ENCODE data around the gene B3GAT2.
A peak's percentile ranks its signal among the peaks of the same experiment; 100 is the strongest.
"Not testable (repeated sequence)": the region's sequence is repeated elsewhere in the genome, so short reads cannot be mapped to it uniquely, and the experiment has no call there.

The B3GAT2 gene

DNA sequence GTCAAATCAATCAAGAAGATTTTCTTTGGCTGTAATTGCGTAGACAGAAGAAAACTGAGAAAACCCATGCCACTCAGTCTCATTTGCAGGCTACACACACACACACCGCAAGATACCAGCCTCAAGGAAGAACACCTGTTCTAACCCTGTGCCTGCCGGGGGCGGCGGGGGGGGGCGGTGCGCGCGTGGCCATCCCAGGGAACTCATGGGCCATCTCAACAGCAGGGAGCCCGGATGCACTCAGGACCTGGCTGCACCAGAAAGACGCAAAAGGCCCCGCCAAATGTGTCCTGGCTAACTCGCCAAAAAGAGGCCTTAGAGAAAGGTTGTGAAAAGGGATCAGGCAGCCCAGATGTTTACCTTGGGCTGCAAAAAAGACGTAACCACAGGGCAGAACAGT is 2.1 kb downstream of the B3GAT2 start:
- Mint-ChIP-seq H3K4me3 (peak overlapping the region; percentile 18), H3K36me3 (ENCODE audit: low read depth) (no peaks in the 10 kb centered on the region), H3K27ac (no peak overlapping the region), H3K27me3 (ENCODE audit: low read depth) (peaks cover 77% of the 10 kb centered on the region), H3K9me3 (no peaks in the 10 kb centered on the region), H3K4me1 (ENCODE audit: low read depth) (peaks cover 10% of the 10 kb centered on the region)
- no peak for DNase-seq (ENCODE audit: low spot score)

DNA sequence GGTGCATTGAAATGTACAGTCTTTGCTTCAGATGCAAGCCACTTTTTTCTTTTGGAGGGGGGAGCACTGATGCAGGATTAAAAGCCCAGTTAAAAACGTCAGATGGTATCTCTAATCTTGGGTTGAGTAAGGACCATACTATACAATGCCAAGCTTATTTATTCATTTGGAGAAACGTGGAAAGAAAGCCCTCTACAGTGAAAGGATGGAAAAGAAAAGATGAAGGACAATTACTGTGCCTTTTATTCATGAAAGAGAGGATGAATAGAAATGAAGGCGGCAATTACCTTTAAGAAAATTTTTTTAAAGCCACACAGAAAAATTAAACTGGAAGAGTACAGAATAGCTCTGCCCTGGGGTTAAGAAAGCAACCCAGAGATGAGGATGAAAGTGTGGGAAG is 2.7 kb downstream of the B3GAT2 start:
- Mint-ChIP-seq H3K9me3 (no peaks in the 10 kb centered on the region), H3K4me3 (no peak overlapping the region), H3K4me1 (ENCODE audit: low read depth) (peaks cover 10% of the 10 kb centered on the region), H3K36me3 (ENCODE audit: low read depth) (no peaks in the 10 kb centered on the region), H3K27ac (no peak overlapping the region), H3K27me3 (ENCODE audit: low read depth) (peaks cover 72% of the 10 kb centered on the region)
- DNase-seq (ENCODE audit: low spot score): no peak

DNA sequence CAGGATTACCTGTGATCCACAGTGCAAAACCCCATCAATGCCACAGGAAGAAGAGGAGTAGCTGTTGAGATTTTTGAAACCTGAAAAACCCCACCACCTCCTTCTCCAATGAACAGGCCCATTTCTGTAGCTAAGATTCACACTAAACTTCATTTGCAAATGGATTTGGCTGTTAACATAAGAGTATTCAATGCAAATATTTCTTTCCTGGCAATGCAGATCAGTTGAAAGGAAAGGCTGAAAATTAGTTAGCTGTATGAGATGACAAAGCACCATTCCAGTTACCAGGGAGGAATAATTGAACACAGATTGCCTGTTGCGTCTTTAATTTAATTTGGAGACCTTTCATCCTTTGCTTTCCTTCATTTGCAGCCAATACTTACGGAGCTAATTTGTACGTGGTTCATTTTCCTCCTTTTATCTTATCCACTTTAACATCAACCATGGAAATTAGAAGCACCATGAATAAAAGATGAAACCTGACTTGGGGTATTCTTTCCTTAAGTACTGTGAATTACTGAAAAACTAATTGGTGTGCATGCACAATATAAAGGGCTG is 4.2 kb downstream of the B3GAT2 start:
- no peak overlapping the region for H3K4me3 Mint-ChIP-seq
- no peaks in the 10 kb centered on the region for H3K9me3 Mint-ChIP-seq
- no peak overlapping the region for H3K27ac Mint-ChIP-seq
- no peak for DNase-seq (ENCODE audit: low spot score)
- peaks cover 10% of the 10 kb centered on the region for H3K4me1 Mint-ChIP-seq (ENCODE audit: low read depth)
- no peaks in the 10 kb centered on the region for H3K36me3 Mint-ChIP-seq (ENCODE audit: low read depth)
- H3K27me3 Mint-ChIP-seq (ENCODE audit: low read depth): peaks cover 57% of the 10 kb centered on the region

GRCh38 chr6:70944321-70944720 is 12.5 kb downstream of the B3GAT2 start:
- not testable (repeated sequence) for DNase-seq (ENCODE audit: low spot score); H3K9me3 Mint-ChIP-seq; H3K4me1 Mint-ChIP-seq (ENCODE audit: low read depth); H3K36me3 Mint-ChIP-seq (ENCODE audit: low read depth); H3K4me3 Mint-ChIP-seq; H3K27me3 Mint-ChIP-seq (ENCODE audit: low read depth); H3K27ac Mint-ChIP-seq

DNA sequence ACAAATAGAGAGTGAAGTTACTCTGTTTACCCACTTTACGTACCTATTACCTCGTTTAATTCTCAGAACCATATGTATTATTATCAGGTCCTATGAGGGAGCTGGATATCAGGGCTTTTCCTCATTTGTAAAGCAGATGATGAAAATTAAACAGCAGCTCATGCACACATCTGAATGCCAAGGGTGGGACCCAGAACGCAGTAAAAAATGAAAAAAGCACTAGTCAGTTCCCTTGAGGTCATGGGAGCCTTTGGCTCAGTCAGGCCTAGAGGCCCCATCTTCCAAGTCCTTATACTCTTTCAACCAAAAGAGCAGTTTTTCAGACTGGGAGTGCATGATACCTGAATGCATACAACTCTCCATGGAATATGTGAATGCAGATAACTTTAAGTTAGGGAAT is 23.0 kb downstream of the B3GAT2 start:
- no peaks in the 10 kb centered on the region for H3K9me3 Mint-ChIP-seq
- no peak for DNase-seq (ENCODE audit: low spot score)
- no peak overlapping the region for H3K4me3 Mint-ChIP-seq
- no peaks in the 10 kb centered on the region for H3K4me1 Mint-ChIP-seq (ENCODE audit: low read depth)
- no peaks in the 10 kb centered on the region for H3K27me3 Mint-ChIP-seq (ENCODE audit: low read depth)
- H3K27ac Mint-ChIP-seq: no peak overlapping the region
- no peaks in the 10 kb centered on the region for H3K36me3 Mint-ChIP-seq (ENCODE audit: low read depth)

DNA sequence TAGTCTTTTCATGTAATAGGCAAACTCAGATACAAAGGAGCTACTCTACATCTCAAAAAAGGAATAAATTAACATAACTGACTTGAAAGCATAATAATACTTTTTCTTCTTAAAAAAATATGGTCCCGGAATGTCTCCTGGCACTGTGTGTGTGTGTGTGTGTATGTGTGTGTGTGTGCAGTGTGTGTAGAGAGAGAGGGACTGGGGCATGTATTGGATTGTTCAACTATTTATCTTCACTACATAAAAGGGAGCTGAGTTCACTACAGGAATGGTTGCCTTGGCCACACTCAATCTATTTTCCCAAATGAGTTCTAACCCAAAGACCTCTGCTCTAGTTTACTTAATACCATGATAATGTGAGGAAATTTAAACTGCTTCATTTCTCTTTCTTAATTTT is 51.1 kb downstream of the B3GAT2 start:
- no peak overlapping the region for H3K4me3 Mint-ChIP-seq
- H3K4me1 Mint-ChIP-seq (ENCODE audit: low read depth): no peaks in the 10 kb centered on the region
- no peak for DNase-seq (ENCODE audit: low spot score)
- no peak overlapping the region for H3K27ac Mint-ChIP-seq
- no peaks in the 10 kb centered on the region for H3K9me3 Mint-ChIP-seq
- H3K27me3 Mint-ChIP-seq (ENCODE audit: low read depth): peaks cover 2% of the 10 kb centered on the region
- no peaks in the 10 kb centered on the region for H3K36me3 Mint-ChIP-seq (ENCODE audit: low read depth)

DNA sequence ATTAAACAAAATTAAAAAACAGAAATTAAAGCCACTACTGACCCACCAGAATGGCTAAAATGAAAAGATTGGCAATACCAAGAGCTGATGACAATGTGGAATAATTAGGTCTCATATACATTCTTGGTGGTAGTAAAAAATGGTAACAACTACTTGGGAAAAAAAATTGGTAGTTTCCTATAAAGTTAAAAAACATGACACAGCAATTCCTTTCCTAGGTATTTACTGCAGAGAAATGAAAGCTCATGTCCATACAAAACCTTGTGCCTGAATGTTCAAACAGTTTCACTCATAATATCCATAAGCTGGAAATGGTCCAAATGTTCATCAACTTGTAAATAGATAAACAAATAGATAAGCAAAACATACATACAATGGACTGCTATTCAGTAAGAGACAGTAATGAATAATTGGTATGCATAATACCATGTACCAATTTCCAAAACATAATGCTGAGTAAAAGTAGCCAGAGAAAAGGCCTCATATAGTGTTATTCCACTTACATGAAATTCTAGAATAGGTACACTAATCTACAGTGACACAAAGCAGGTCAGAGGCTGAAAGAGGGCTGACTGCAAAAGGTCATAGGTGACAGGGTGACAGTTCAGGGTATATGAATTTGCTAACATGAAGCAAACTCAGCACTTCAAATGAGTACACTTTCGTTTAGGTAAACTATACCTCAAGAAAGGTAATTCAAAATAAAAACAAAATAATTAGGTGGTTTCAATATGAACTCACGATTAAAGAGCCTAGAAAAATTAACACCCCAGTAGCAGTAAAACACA is 53.0 kb downstream of the B3GAT2 start:
- no peaks in the 10 kb centered on the region for H3K27me3 Mint-ChIP-seq (ENCODE audit: low read depth)
- no peaks in the 10 kb centered on the region for H3K9me3 Mint-ChIP-seq
- no peak for DNase-seq (ENCODE audit: low spot score)
- H3K27ac Mint-ChIP-seq: no peak overlapping the region
- H3K4me3 Mint-ChIP-seq: no peak overlapping the region
- H3K4me1 Mint-ChIP-seq (ENCODE audit: low read depth): no peaks in the 10 kb centered on the region
- no peaks in the 10 kb centered on the region for H3K36me3 Mint-ChIP-seq (ENCODE audit: low read depth)

DNA sequence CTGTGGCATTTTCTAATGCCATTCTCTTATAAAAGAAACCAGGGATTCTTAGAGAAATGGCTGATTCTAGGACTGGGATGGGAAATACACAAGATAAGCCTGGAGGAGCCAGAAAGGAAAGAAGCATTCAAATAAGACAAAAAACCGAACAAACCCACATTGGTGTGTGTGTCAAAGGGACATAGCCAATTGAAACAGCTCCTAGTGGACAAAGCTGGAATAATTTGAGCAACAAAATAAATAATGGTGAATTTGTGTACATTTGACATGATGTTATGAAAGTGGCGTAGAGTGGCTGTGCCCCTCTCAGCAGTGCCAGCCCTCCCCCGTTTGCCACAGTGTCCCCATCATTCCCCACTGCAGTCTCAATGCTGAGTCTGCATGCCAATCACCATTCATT is 55.5 kb downstream of the B3GAT2 start:
- no peak for DNase-seq (ENCODE audit: low spot score)
- Mint-ChIP-seq H3K27ac (no peak overlapping the region), H3K4me1 (ENCODE audit: low read depth) (no peaks in the 10 kb centered on the region), H3K27me3 (ENCODE audit: low read depth) (no peaks in the 10 kb centered on the region), H3K36me3 (ENCODE audit: low read depth) (no peaks in the 10 kb centered on the region), H3K4me3 (no peak overlapping the region), H3K9me3 (no peaks in the 10 kb centered on the region)

- Mint-ChIP-seq H3K36me3 (ENCODE audit: low read depth) (no peaks in the 10 kb centered on the region), H3K9me3 (no peaks in the 10 kb centered on the region), H3K27me3 (ENCODE audit: low read depth) (no peaks in the 10 kb centered on the region), H3K4me3 (no peak overlapping the region), H3K27ac (no peak overlapping the region), H3K4me1 (ENCODE audit: low read depth) (no peaks in the 10 kb centered on the region)
- no peak for DNase-seq (ENCODE audit: low spot score)
Measured at GRCh38 chr6:70900047-70900446, 56.8 kb downstream of the B3GAT2 start.

DNA sequence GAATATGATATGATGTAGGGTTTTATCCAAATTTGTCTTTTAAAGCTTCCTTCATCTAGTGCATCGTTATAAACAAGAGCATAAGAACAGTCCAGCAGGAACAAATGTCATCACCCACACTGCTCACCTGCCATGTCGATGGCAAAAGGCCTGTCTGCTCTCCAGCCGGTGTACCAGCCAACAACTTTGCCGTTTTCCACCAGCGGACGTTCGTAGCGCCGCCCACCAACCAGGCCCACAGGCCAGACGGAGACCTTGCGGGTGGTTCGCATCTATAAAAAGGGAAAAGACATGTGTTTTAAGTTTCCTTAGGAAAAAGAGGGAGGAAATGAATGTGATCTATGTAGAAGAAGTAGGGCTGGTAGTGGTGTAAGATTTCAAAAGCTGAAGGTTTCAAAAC is 62.9 kb downstream of the B3GAT2 start:
- H3K4me1 Mint-ChIP-seq (ENCODE audit: low read depth): no peaks in the 10 kb centered on the region
- no peak overlapping the region for H3K4me3 Mint-ChIP-seq
- H3K36me3 Mint-ChIP-seq (ENCODE audit: low read depth): no peaks in the 10 kb centered on the region
- H3K27ac Mint-ChIP-seq: no peak overlapping the region
- H3K9me3 Mint-ChIP-seq: no peaks in the 10 kb centered on the region
- H3K27me3 Mint-ChIP-seq (ENCODE audit: low read depth): no peaks in the 10 kb centered on the region
- DNase-seq (ENCODE audit: low spot score): no peak

DNA sequence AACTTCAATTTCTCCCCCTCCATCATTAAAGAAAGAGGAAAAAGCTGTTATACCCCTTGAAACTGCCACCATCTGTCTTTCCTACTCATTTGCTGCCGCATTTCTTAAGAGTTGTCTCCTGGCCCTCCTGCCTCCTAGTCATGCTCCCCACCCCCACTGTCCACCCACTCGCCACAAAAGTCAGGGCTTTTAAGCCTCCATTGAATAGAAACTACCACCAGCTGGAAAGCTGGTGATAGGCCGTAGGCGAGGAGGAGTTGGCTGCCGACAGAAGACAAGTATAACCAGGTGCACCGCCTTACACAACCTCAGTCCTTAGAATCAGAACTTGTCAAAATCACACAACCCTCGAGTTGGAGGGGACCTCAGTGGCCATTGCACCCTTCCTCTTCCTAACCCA is 67.6 kb downstream of the B3GAT2 start:
- H3K9me3 Mint-ChIP-seq: no peaks in the 10 kb centered on the region
- no peaks in the 10 kb centered on the region for H3K27me3 Mint-ChIP-seq (ENCODE audit: low read depth)
- H3K4me1 Mint-ChIP-seq (ENCODE audit: low read depth): no peaks in the 10 kb centered on the region
- no peak for DNase-seq (ENCODE audit: low spot score)
- no peaks in the 10 kb centered on the region for H3K36me3 Mint-ChIP-seq (ENCODE audit: low read depth)
- no peak overlapping the region for H3K27ac Mint-ChIP-seq
- H3K4me3 Mint-ChIP-seq: no peak overlapping the region

- no peak for DNase-seq (ENCODE audit: low spot score)
- H3K4me1 Mint-ChIP-seq (ENCODE audit: low read depth): no peaks in the 10 kb centered on the region
- H3K4me3 Mint-ChIP-seq: no peak overlapping the region
- no peaks in the 10 kb centered on the region for H3K36me3 Mint-ChIP-seq (ENCODE audit: low read depth)
- no peaks in the 10 kb centered on the region for H3K9me3 Mint-ChIP-seq
- no peak overlapping the region for H3K27ac Mint-ChIP-seq
- H3K27me3 Mint-ChIP-seq (ENCODE audit: low read depth): peaks cover 7% of the 10 kb centered on the region
Measured at GRCh38 chr6:70886661-70887060, 70.2 kb downstream of the B3GAT2 start.

GRCh38 chr6:70886071-70886470 is 70.8 kb downstream of the B3GAT2 start:
- Mint-ChIP-seq H3K36me3 (ENCODE audit: low read depth) (no peaks in the 10 kb centered on the region), H3K27me3 (ENCODE audit: low read depth) (peaks cover 7% of the 10 kb centered on the region), H3K27ac (no peak overlapping the region), H3K4me1 (ENCODE audit: low read depth) (no peaks in the 10 kb centered on the region), H3K9me3 (no peaks in the 10 kb centered on the region), H3K4me3 (no peak overlapping the region)
- DNase-seq (ENCODE audit: low spot score): no peak

DNA sequence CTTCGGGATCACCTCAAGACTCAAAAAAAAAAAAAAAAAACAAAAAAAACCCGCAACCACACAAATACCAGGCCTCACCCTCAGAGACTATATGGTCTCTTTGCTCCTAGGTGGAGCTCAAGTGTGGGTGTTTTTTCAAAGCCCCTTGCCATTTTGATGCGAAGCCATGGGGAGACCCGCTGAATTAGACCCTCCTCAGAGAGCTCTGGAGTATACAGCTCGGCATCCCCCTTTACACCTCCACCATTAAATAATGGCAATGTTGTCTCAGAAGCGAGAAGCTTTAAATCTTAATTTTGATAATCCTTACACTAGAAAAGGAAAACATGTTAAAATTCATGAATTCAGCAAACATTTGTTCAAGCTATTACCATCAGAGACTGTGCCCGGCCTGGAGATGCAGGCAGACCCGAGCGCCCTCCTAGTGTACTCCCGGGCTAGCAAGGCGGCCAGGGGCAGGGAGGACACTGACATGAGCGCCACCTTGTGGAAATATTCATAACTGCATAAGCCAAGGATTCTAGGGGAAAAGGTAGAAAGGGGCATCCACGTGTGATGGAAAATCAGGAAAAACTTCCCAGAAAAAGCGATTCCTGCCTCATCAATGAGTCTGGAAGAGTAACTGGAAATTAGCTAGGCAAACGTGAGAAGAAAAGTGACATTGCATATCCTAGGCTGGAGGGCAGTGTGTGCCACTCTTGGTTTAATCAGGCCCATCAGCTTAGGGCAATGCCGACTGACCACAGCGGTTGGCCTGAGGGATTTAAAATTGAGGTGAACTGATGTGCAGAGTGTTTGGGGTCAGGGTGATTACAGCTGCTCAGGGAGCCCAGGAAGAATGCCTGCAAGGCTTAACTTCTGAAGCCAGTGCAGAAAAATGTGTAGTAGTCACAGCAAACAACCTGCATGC is 72.5 kb downstream of the B3GAT2 start:
- no peaks in the 10 kb centered on the region for H3K9me3 Mint-ChIP-seq
- no peaks in the 10 kb centered on the region for H3K36me3 Mint-ChIP-seq (ENCODE audit: low read depth)
- no peak overlapping the region for H3K4me3 Mint-ChIP-seq
- peak; percentile 19 for DNase-seq (ENCODE audit: low spot score)
- H3K27ac Mint-ChIP-seq: no peak overlapping the region
- H3K27me3 Mint-ChIP-seq (ENCODE audit: low read depth): peaks cover 9% of the 10 kb centered on the region
- no peaks in the 10 kb centered on the region for H3K4me1 Mint-ChIP-seq (ENCODE audit: low read depth)
